Colonic mucosa (tissue), 4 donors: ENCODE data around the gene SALL2. TPM values are rescaled to one million over a fixed set of nuclear protein-coding genes. Genes with fewer than 3 reads are reported as not detected.
A peak's percentile ranks its signal among the peaks of the same experiment; 100 is the strongest.

Experiments
- DNase-seq: peaks from one replicate; pipeline ENCODE4 v3.0.0-alpha.2; 2020
- H3K27ac ChIP-seq: fragments of 200-600 bp; one replicate; pipeline ENCODE4 v1.8.0; 2021
- H3K27me3 ChIP-seq: fragments of 200-600 bp; one replicate; pipeline ENCODE4 v1.8.0; 2021
- H3K36me3 ChIP-seq: fragments of 200-600 bp; one replicate; pipeline ENCODE4 v1.8.0; 2021
- H3K4me1 ChIP-seq: fragments of 200-600 bp; one replicate; pipeline ENCODE4 v1.8.0; 2021; ENCODE audit warnings: mild to moderate bottlenecking
- H3K4me3 ChIP-seq: fragments of 200-600 bp; one replicate; pipeline ENCODE4 v1.8.0; 2021
- H3K9ac ChIP-seq, 2 donors: one replicate each; pipeline ENCODE4 v1.7.0; 2013; ENCODE audit warnings: control low read depth in 2 of 2, low read depth in 2 of 2, low read length in 2 of 2
- H3K9me3 ChIP-seq: fragments of 200-600 bp; one replicate; pipeline ENCODE4 v1.8.0; 2021
- intact Hi-C: fragments of 100-400 bp; cut with DNase I; formaldehyde crosslinking; loops from one replicate; pipeline ENCODE4 v1.14.1; 2022
- total RNA-seq, 2 donors: library from RNA; stranded (reverse); fragmentation: NEBNext Ultra II Directional in 1 of 2; extraction: Animal tissue kit (Norgen Biotek cat#: 25700) in 1 of 2; gene quantifications; one replicate each; pipeline ENCODE4 v1.2.1, GENCODE V29; 2021
- TF ChIP-seq, protein P1 (sequence below): fragments of 200-600 bp; IDR thresholded peaks from one replicate; pipeline ENCODE4 v1.8.0; 2022; ENCODE audit warnings: antibody characterized with exemption, mild to moderate bottlenecking
- donor health status: healthy.
- donor health status: DM: no; HTN: no; CAD: no.
- donor health status: DM: no; HTN: no; CAD: no.

The SALL2 gene
- total RNA-seq, 2 donors from 2014 or later = 1.7 to 2.4 TPM

DNA sequence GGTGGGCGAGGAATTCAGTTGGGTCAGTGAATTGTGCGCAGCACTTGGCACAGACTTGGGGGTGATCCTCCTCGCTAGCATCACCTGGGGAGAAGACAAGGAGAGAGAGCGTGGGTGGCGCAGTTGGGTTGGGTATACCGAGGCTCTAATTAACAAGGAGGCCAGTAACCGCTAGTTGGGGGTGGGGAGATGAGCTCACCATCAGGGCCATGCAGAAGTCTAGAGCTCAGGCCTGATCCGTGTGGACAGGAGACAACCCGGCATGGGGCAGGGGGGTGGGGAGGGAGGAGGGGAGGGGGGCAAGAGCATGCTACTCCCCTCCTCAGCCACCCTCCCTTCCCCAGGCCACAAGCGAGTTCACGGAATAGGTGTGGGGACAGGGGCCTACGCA, 580 bp downstream of the SALL2 start:
- Histone ChIP-seq H3K9me3 (no peaks in the 10 kb centered on the region), H3K4me1 (no peaks in the 10 kb centered on the region), H3K9ac (no peak overlapping the region), H3K4me3 (peak overlapping the region; percentile 45), H3K27me3 (no peaks in the 10 kb centered on the region), H3K36me3 (no peaks in the 10 kb centered on the region), H3K27ac (no peak overlapping the region)
- TF ChIP-seq, protein P1, sequence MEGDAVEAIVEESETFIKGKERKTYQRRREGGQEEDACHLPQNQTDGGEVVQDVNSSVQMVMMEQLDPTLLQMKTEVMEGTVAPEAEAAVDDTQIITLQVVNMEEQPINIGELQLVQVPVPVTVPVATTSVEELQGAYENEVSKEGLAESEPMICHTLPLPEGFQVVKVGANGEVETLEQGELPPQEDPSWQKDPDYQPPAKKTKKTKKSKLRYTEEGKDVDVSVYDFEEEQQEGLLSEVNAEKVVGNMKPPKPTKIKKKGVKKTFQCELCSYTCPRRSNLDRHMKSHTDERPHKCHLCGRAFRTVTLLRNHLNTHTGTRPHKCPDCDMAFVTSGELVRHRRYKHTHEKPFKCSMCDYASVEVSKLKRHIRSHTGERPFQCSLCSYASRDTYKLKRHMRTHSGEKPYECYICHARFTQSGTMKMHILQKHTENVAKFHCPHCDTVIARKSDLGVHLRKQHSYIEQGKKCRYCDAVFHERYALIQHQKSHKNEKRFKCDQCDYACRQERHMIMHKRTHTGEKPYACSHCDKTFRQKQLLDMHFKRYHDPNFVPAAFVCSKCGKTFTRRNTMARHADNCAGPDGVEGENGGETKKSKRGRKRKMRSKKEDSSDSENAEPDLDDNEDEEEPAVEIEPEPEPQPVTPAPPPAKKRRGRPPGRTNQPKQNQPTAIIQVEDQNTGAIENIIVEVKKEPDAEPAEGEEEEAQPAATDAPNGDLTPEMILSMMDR = no peak
- DNase-seq = no peak
- intact Hi-C loops = no loop called here

DNA sequence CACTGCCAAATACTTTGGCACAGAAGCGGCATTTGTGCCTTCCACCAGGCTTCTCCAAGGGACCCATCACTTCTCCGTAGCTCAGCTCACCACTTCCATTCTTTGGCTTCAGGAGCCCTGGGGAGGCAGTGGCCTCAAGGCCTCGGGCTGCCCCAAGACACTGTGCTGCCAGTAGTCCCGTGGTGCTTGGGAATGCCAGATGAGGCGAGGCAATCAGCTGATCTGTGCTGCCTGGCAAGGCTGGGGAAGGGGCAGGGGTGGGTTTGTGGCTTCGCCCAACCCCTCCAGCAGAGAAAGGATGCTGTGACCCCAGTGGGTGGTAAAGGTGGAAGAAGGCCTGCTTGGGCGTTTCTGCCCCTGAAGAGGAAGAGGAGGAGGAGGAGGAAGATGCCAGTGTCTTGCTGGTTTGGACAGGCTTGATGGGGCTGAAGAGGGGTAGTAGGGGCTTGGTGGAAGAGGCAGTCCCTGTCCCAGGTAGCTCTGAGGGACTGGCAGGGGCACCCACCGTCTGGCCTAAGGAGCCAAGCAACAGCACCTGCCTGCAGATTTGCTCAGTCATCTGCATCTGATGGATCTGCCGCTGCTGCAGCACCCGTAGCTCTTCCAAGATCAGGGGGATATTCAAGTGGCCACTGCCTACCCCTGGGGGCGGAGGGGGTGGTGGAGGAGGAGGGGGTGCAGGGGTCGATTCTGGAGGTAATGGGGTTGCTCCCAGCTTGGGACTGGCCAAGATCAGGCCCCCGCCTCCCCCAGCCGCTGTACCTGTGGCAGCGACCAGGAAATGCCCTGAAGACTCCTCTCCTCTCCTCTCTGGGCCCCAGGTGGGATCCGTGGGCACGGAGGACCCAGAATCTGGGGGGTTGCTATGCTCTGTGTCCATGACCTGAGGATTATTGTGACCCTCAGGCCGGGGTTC, 1.3 kb downstream of the SALL2 start:
- intact Hi-C loops = no loop called here
- no peak overlapping the region for H3K4me3 ChIP-seq
- H3K9me3 ChIP-seq = no peaks in the 10 kb centered on the region
- no peaks in the 10 kb centered on the region for H3K27me3 ChIP-seq
- no peaks in the 10 kb centered on the region for H3K4me1 ChIP-seq
- no peaks in the 10 kb centered on the region for H3K36me3 ChIP-seq
- no peak for DNase-seq
- no peak overlapping the region for H3K9ac ChIP-seq
- no peak overlapping the region for H3K27ac ChIP-seq
- TF ChIP-seq, protein P1 = no peak

DNA sequence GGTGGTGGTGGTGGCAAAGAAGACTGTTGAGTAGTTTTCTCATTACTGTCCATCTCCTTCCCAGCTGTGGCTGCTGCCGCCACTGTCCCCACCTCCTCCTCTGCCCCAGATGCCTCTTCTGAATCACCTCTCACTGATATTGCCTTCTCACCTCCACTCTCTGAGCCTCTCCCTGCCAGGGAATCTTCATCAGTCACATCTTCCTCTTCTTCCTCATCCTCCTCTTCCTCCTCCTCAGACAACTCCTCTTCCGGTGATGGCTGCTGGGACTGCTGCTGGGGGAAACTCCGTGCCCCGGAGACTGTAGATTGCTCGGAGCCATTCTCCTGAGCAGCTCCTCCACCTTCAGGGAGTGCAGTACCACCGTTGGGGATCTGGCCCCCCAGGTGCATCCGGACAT, 2.9 kb downstream of the SALL2 start:
- Histone ChIP-seq H3K27ac (no peak overlapping the region), H3K4me1 (no peaks in the 10 kb centered on the region), H3K9ac (no peak overlapping the region), H3K36me3 (no peaks in the 10 kb centered on the region), H3K27me3 (no peaks in the 10 kb centered on the region), H3K9me3 (no peaks in the 10 kb centered on the region), H3K4me3 (no peak overlapping the region)
- intact Hi-C loops = no loop called here
- DNase-seq = no peak
- TF ChIP-seq, protein P1 = no peak

DNA sequence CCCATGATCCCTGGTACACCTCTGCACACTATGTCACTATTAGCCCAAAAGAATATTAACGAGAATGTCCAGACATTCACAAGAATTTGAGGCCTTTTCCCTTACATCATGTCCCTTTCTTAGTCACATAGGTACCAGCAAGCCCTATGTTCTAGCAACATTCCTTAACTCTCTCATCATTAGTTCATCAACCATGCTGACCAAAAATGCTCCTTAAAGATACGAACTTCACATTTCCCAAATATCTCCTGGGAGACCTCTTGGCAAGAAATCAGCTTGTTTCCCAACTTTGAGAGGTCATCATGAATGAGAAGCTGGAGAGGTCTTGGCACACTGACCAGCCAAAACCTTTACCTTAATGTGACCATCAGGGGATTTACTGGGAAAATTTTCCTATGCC, 4.6 kb downstream of the SALL2 start:
- H3K9ac ChIP-seq = no peak overlapping the region
- intact Hi-C loops = no loop called here
- H3K4me1 ChIP-seq = no peaks in the 10 kb centered on the region
- no peaks in the 10 kb centered on the region for H3K27me3 ChIP-seq
- DNase-seq = no peak
- TF ChIP-seq, protein P1 = no peak
- H3K4me3 ChIP-seq = no peak overlapping the region
- no peaks in the 10 kb centered on the region for H3K9me3 ChIP-seq
- H3K27ac ChIP-seq = no peak overlapping the region
- H3K36me3 ChIP-seq = no peaks in the 10 kb centered on the region

DNA sequence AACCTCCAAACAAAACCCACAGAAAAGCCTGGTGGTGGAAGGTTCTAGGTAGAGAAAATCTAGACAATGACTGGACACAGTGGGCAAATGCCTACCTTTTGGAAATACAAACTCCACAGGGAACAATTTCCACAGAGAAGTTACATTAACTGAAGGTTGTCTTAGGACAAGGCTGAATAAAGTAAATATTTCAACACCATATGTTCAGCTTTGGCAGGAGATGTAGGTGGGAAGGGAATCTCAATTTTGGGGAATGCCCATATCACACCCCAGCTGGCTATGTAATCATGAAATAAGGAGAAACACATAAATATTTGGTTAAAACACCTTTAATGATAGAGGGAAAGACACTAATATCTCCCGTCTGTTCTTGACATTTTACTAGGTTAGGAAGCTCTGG, 5.4 kb downstream of the SALL2 start:
- Histone ChIP-seq H3K27me3 (no peaks in the 10 kb centered on the region), H3K4me3 (no peak overlapping the region), H3K4me1 (no peaks in the 10 kb centered on the region), H3K36me3 (no peaks in the 10 kb centered on the region), H3K9ac (no peak overlapping the region), H3K9me3 (no peaks in the 10 kb centered on the region), H3K27ac (no peak overlapping the region)
- DNase-seq = no peak
- intact Hi-C loops = no loop called here
- TF ChIP-seq, protein P1 = no peak
